GM21360 (cell line): ENCODE results near the gene KIF4A.
"Not testable (repeated sequence)": the region's sequence is repeated elsewhere in the genome, so short reads cannot be mapped to it uniquely, and the experiment has no call there.

ENCODE experiments used
- ATAC-seq: cut with Tn5 transposase; IDR thresholded peaks from one replicate; pipeline ENCODE4 v1.9.1; 2021; ENCODE audit warnings: mild to moderate bottlenecking, moderate library complexity; ENCODE audit not compliant: unreplicated experiment

Gene KIF4A

DNA sequence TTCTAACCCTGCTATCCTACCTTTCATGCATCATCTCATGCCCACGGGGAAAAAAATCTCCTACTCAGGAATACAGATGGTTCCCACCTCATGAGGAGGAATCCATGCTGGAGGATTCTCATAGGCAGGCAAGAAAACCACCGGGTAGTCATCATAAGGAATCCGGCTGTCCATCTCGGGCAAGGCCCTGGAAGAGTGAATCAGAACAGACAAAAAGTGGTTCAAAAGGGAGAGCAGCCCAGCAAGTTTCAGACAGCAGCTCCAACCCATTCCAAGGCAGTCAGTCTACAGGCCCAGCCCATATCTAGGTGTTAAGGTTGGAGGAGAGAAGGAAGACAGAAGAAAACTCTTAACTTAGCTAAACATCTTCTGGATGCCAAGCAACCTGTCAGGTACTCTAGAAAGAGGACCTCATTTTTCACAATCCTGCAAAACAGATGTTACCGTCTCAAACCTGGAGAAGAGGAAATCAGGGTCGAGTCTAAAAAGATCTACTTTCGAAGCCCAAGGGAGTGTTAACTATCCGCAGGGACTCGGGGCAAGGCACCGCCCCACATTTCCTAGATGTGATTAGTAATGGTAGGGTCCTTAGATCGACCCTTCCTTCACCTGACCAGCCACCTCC, 624 bp upstream of the KIF4A start:
- no peak for ATAC-seq

GRCh38 chrX:70292788-70293187, 2.9 kb downstream of the KIF4A start:
- ATAC-seq, result no peak

DNA sequence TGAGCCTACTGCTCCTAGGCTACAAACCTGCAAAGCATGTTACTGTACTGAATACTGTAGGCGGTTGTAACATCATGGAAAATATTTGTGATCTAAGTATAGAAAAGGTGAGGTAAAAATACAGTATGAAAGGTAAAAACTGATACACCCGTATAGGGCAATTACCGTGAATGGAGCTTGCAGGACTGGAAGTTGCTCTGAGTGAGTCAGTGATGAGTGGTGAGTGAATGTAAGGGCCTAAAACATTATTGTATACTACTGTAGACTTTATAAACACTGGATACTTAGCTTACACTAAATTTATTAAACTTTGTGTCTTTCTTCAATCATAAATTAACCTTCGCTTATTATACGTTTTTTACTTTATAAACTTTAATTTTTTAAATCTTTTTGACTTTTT, 3.7 kb downstream of the KIF4A start:
- ATAC-seq, result no peak

DNA sequence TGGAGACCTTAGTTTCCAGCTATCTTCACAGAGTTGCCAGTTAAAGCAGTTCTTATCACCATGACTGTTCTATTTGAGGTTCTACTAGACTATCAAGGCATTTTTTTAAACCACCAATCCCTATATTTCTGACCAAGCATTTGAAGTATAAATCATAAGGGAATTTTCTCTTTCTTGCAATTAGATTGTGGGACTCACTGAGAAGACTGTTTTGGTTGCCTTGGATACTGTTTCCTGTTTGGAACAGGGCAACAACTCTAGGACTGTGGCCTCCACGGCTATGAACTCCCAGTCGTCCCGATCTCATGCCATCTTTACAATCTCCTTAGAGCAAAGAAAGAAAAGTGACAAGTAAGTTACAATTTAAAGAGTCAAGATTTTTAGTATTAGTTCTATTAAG, 11.8 kb downstream of the KIF4A start:
- ATAC-seq, result no peak

DNA sequence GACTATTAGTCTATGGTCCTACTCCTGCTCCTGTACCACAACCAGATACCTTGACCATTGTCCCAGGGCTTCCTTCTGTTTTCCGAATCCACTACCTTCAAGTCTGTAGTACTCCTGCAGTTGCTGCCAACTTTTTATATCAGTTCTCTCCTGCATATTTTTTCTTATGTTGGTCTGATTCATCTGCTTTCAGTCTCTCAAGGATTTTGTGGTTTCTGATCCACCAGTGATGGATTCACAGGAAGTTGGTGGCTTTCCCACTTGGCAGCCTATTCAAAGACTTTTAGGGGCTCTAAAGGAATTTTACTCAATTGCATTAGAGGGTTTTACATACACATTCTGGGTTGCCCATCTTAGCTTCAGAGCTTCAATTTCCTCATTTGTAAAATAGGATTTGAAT, 23.6 kb downstream of the KIF4A start:
- no peak for ATAC-seq

- no peak for ATAC-seq
These were observed 32.9 kb downstream of the KIF4A start for GRCh38 chrX:70322784-70323183.

DNA sequence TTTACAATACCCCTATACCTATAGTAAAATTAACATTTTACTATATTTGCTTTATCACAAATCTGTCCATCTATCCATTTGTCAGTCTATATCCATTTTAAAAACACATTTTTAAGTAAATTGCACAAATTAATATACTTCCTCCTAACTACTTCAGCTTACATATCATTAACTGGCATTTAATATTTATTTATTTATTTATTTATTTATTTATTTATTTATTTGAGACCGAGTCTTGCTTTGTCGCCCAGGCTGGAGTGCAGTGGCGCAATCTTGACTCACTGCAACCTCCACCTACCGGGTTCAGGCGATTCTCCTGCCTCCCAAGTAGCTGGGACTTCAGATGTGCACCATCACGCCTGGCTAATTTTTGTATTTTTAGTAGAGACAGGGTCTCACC, 33.7 kb downstream of the KIF4A start:
- not testable (repeated sequence) for ATAC-seq

DNA sequence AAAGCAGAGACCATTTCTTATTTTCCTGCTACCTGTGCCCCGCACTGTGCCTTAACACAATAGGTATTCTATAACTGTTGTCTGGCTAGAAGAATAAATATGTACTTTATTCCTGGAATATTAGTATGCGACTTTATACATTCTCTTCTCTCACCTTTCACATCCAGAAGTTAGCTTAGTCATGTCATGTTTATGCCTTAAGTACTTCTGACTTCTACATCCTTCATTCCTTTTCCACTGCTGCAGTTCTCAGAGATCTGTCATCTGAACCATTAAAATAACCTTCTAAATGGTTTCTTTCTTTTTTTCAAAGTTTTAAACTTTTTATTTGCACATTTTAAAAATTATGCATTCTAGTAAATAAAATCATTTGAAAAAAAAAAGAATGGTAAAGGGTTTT, 34.4 kb downstream of the KIF4A start:
- no peak for ATAC-seq

- no peak for ATAC-seq
These were observed 41.3 kb downstream of the KIF4A start for GRCh38 chrX:70331161-70331560.

DNA sequence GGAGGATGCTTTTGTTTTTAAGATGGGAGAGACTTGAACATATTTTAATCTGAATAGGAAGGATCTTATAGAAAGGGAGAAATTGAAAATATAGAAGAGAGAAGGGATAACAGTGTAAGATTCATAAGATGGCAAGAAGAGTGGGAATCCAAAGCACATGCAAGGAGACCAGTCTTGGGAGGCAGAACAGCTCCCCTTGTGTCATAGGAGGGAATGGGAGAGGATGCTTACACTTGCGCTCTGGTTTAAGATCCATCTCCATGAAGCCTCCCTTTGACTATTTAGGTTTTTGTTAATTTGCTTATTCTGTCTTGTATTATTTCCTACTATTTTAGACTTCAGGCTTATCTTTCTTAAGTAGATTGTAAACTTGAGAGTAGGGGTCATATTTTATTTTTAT, 42.7 kb downstream of the KIF4A start:
- ATAC-seq, result no peak

GRCh38 chrX:70336767-70337166, 46.9 kb downstream of the KIF4A start:
- peak; percentile 99 for ATAC-seq

GRCh38 chrX:70338290-70338689, 48.4 kb downstream of the KIF4A start:
- no peak for ATAC-seq

DNA sequence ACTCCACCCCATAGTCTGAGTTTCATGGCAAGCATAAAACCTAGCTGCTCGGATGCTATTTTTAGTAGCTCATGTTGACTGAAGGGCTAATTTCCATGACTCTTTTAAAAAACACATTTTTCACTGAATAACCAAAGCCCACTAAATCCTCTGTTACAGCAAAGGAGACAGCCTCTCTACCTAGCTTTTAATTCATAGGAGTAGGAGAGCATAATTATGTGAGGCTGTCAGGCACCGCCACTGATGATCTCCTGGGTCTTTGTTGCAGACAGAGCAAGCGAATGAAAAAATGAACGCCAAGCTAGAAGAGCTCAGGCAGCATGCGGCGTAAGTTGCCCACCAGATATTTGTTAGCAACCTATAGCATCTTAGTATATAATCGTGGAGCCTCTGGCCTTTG, 53.5 kb downstream of the KIF4A start:
- no peak for ATAC-seq

DNA sequence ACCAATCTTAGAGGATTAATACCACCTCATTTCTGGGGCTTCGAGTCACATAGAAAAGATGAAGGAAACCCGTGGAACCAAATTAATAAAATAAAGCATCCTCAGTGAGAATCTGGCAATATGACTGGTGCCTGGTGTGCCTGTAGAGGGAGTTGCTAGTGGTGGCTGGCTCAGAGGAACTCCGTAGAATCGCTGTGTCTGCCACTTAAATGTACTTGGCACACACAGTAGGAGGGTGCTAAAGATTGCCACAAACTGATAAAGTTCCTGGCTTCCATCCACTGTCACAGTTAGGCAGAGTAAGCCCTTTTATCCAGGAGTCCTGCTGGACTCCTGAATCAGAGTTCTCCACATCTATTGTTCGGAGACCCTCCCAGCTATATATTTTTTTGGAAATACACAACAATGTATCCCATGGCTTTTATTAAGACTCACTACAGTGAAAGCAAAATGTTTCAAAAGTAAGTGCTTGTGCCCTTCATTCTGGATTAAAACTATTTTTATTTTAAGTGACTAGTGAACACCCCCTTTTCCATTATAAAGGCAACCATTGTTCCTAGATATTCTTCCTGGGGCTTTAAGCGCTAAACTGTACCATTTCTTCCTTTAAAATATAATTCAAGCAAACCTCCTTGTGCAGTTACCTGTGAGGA, 56.6 kb downstream of the KIF4A start:
- no peak for ATAC-seq

DNA sequence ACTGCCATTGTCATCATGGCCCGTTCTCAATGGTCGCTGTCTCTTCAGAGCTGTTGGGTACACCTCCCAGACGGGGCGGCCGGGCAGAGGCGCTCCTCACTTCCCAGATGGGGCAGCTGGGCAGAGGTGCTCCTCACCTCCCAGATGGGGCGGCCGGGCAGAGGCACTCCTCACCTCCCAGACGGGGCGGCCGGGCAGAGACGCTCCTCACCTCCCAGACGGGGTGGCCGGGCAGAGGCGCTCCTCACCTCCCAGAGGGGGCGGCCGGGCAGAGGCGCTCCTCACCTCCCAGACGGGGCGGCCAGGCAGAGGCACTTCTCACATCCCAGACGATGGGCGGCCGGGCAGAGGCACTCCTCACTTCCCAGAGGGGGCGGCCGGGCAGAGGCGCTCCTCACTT, 58.9 kb downstream of the KIF4A start:
- not testable (repeated sequence) for ATAC-seq

- ATAC-seq, result not testable (repeated sequence)
These were observed 59.6 kb downstream of the KIF4A start for GRCh38 chrX:70349367-70350125.

DNA sequence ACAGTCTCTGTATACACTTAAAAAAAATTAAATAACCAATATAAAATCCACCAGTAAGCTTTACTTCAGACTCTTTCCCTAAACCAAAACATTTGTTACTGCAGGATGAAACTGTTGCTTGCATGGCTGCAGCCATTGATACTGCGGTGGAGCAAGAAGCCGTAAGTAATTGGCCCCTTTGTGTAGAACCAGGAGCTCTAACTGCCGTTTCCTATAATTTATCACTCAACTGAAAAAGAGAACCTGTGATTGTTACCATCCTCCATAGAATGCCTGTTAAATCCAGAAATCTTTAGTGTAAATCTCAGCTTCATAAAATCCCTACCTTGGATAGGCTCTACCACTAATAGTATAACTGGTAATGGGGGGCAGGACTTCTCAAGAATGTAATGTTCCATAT, 62.6 kb downstream of the KIF4A start:
- no peak for ATAC-seq

GRCh38 chrX:70353514-70353913, 63.6 kb downstream of the KIF4A start:
- no peak for ATAC-seq

DNA sequence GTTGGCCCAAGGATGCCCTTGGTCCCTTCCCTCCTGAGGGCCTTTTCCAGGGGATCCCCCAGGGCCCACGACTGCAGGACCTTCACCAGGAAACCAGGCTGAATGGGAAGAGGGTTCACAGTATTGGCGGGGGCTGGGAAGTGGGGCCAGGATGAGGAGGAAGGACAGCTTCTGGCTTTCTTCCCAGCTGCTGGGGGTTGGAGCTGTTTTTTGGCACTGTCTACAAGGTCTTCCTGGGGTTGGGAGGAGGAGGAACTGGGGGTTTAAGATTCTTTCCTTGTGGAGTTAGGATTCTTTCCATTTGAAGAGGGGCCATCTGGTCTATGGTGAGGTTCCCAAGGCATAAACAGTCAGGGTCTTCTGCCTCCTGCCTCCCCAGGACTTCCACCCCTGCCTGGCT, 64.8 kb downstream of the KIF4A start:
- ATAC-seq, result no peak

DNA sequence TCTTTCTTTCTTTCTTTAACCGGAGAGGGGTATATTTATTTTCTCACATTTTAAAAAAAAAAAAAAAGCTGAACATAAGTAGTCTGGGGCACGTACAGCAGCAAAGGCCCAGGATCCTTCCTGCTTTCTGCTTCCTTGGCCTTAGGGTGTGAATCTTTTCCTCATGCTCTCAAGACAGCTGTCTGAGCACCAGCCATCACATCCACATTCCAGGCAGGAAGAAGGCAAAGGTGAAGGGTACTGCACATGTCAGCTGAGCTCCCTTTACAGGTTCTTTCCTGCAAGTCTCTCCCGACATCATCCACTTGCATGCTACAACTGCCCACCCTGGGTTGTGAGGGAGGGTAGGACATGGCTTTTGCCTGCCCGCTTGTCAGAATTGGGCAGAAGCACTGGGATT, 69.6 kb downstream of the KIF4A start:
- ATAC-seq, result no peak

DNA sequence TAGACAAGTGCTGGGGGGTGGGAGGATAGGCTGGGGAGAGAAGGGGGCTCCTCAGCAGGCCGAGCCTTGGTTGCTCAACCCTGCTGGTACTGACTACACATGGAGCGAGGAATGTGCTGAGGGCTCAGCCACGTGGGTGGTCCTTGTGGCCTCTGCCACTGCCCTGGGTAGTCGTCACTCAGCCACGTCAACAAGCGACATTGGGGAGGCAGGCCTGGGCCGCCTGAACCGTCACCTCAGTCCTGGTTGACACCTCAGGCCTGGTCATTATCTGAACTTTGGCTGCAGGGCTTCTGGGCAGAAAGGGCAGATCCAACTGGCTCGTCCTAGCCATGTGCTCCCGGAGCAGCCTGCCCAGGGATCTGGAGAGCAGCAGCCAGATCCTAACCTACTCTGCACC, 70.5 kb downstream of the KIF4A start:
- no peak for ATAC-seq

GRCh38 chrX:70368731-70369130, 78.8 kb downstream of the KIF4A start:
- not testable (repeated sequence) for ATAC-seq
